Neural crest cell (in vitro differentiated cells): ENCODE results near the gene GIGYF2. TPM values are rescaled to one million over a fixed set of nuclear protein-coding genes. Genes with fewer than 3 reads are reported as not detected.

Source experiments
- DNase-seq: peaks from one replicate; pipeline ENCODE4 v3.0.0; 2021; ENCODE audit warnings: low read depth, mixed read lengths, low spot score
- H3K27ac Mint-ChIP-seq: one replicate; pipeline ENCODE4 v1.8.0; 2021; ENCODE audit warnings: mild to moderate bottlenecking, mixed read lengths; ENCODE audit not compliant: unreplicated experiment
- H3K27me3 Mint-ChIP-seq: 2 replicates; pipeline ENCODE4 v1.8.0; 2021; ENCODE audit warnings: low read depth, mild to moderate bottlenecking, mixed read lengths
- H3K36me3 Mint-ChIP-seq: 2 replicates; pipeline ENCODE4 v1.8.0; 2021; ENCODE audit warnings: low read depth, mild to moderate bottlenecking, mixed read lengths
- H3K4me1 Mint-ChIP-seq: 2 replicates; pipeline ENCODE4 v1.8.0; 2021; ENCODE audit warnings: mixed read lengths
- H3K4me3 Mint-ChIP-seq: one replicate; pipeline ENCODE4 v1.8.0; 2021; ENCODE audit warnings: mild to moderate bottlenecking, mixed read lengths
- H3K9me3 Mint-ChIP-seq: 2 replicates; pipeline ENCODE4 v1.8.0; 2021; ENCODE audit warnings: mixed read lengths
- CTCF ChIP-seq: fragments of 200-600 bp; sonication (generic); conservative IDR thresholded peaks from 2 replicates; pipeline ENCODE4 v1.5.0; 2021; ENCODE audit warnings: antibody characterized with exemption, mild to moderate bottlenecking
- total RNA-seq: library from RNA; stranded (reverse); gene quantifications from 2 replicates; pipeline ENCODE4 v1.2.1, GENCODE V29; 2021

Gene GIGYF2
- total RNA-seq, 1 donor from 2014 or later = 70.3 TPM

- DNase-seq = no peak
- Mint-ChIP-seq H3K9me3 (no peaks in the 10 kb centered on the region), H3K27ac (no peak overlapping the region), H3K27me3 (no peaks in the 10 kb centered on the region), H3K4me3 (no peak overlapping the region), H3K36me3 (peaks cover 3% of the 10 kb centered on the region), H3K4me1 (peaks cover 15% of the 10 kb centered on the region)
- no peak for TF ChIP-seq CTCF
Observed at GRCh38 chr2:232777276-232777675, 80.1 kb downstream of the GIGYF2 start.

GRCh38 chr2:232779465-232779864 is 82.3 kb downstream of the GIGYF2 start:
- no peak for DNase-seq
- no peak for TF ChIP-seq CTCF
- Mint-ChIP-seq H3K4me3 (no peak overlapping the region), H3K36me3 (peaks cover 3% of the 10 kb centered on the region), H3K27me3 (no peaks in the 10 kb centered on the region), H3K4me1 (peaks cover 15% of the 10 kb centered on the region), H3K9me3 (no peaks in the 10 kb centered on the region), H3K27ac (no peak overlapping the region)

- no peak for TF ChIP-seq CTCF
- Mint-ChIP-seq H3K4me3 (no peak overlapping the region), H3K4me1 (peaks cover 15% of the 10 kb centered on the region), H3K36me3 (peaks cover 3% of the 10 kb centered on the region), H3K9me3 (no peaks in the 10 kb centered on the region), H3K27ac (no peak overlapping the region), H3K27me3 (no peaks in the 10 kb centered on the region)
- DNase-seq = no peak
Observed at GRCh38 chr2:232779934-232780333, 82.8 kb downstream of the GIGYF2 start.

GRCh38 chr2:232781765-232782164 is 84.6 kb downstream of the GIGYF2 start:
- H3K9me3 Mint-ChIP-seq = no peaks in the 10 kb centered on the region
- no peak for TF ChIP-seq CTCF
- peaks cover 7% of the 10 kb centered on the region for H3K4me1 Mint-ChIP-seq
- no peak overlapping the region for H3K27ac Mint-ChIP-seq
- H3K27me3 Mint-ChIP-seq = no peaks in the 10 kb centered on the region
- DNase-seq = no peak
- no peak overlapping the region for H3K4me3 Mint-ChIP-seq
- peaks cover 6% of the 10 kb centered on the region for H3K36me3 Mint-ChIP-seq

- no peak for DNase-seq
- peaks cover 10% of the 10 kb centered on the region for H3K36me3 Mint-ChIP-seq
- no peak for TF ChIP-seq CTCF
- peaks cover 5% of the 10 kb centered on the region for H3K4me1 Mint-ChIP-seq
- H3K9me3 Mint-ChIP-seq = no peaks in the 10 kb centered on the region
- no peaks in the 10 kb centered on the region for H3K27me3 Mint-ChIP-seq
- no peak overlapping the region for H3K4me3 Mint-ChIP-seq
- no peak overlapping the region for H3K27ac Mint-ChIP-seq
Observed at GRCh38 chr2:232783278-232783677, 86.1 kb downstream of the GIGYF2 start.

GRCh38 chr2:232787806-232788205 is 90.7 kb downstream of the GIGYF2 start:
- H3K36me3 Mint-ChIP-seq = peaks cover 19% of the 10 kb centered on the region
- H3K9me3 Mint-ChIP-seq = no peaks in the 10 kb centered on the region
- H3K4me3 Mint-ChIP-seq = no peak overlapping the region
- DNase-seq = no peak
- no peak for TF ChIP-seq CTCF
- peak overlapping the region; percentile 70 for H3K27ac Mint-ChIP-seq
- no peaks in the 10 kb centered on the region for H3K27me3 Mint-ChIP-seq
- peaks cover 5% of the 10 kb centered on the region for H3K4me1 Mint-ChIP-seq
